GM21619 (cell line): ENCODE measurements around the gene FITM2.

ENCODE experiments used
- ATAC-seq: cut with Tn5 transposase; IDR thresholded peaks from one replicate; pipeline ENCODE4 v1.9.1; 2021; ENCODE audit not compliant: unreplicated experiment

Gene FITM2

DNA sequence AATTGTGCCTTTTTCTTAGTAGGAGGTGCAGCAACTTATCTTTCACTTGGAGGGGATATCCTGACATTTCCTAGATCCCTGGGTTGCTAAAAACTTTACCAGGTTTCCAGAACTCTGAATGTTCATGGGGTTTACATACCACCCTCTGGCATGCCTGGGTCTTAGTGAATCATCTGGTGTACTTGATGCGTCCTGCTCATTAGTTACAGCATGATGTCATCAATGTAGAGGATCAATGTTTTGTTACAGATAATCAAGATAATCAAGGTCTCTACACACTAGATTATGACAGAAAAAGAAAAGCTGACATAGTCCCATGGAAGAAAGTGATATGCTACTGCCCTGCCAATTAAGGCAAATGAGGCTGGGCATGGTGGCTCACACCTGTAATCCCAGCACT lies 27.0 kb downstream of the FITM2 start:
- no peak for ATAC-seq

DNA sequence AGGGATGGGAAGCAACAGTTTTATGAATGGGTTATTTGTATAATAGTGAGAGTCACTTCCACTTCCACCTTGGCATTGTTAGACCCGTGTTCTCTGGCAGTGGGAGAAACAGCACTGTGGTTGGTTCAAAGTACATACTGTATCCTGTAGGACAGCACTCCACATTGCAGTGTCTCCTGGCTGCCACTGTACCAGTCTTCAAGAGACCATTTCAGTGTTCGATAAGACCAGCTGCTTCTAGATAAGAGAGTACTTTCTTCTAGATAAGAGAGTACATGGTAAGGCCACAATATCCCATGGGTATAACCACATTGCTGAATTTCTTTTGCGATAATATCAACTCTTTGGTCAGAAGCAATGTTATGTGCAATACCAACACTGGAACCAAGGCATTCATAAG lies 28.8 kb downstream of the FITM2 start:
- ATAC-seq: no peak

DNA sequence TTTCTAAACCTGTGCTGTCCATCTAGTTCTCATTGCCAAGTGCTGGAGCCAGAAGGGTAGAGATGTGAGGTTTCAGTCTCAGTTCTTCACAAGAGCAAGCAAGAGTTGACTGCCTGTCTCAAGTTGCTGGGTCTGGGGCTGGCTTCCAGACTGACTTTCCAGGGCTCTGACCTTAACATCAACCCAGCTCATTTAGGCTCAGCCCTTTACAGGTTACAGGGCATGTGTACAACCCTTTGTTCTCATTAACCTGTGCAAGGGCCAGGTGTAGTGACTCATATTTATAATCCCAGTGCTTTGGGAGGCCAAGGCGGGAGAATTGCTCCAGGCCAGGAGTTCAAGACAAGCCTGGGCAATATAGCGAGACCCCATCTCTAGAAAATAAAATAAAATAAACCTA lies 30.6 kb downstream of the FITM2 start:
- no peak for ATAC-seq

DNA sequence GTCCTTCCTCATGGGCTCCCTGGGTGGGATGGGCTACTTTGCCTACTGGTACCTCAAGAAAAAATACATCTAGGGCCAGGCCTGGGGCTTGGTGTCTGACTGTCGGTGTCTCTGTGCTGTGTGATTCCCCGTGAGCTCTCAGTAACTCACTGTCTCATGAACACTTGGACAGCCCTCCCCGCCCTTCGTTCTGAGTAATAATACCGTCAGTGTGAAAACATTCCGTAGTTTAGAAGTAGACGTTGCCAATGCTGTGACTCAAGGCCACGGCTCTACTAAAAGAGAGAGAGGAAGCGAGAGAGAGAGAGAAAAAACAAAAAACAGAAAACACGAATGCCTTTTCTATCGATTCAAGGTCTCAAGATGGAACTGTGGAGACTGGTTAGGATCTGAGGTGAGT lies 31.8 kb downstream of the FITM2 start:
- no peak for ATAC-seq

DNA sequence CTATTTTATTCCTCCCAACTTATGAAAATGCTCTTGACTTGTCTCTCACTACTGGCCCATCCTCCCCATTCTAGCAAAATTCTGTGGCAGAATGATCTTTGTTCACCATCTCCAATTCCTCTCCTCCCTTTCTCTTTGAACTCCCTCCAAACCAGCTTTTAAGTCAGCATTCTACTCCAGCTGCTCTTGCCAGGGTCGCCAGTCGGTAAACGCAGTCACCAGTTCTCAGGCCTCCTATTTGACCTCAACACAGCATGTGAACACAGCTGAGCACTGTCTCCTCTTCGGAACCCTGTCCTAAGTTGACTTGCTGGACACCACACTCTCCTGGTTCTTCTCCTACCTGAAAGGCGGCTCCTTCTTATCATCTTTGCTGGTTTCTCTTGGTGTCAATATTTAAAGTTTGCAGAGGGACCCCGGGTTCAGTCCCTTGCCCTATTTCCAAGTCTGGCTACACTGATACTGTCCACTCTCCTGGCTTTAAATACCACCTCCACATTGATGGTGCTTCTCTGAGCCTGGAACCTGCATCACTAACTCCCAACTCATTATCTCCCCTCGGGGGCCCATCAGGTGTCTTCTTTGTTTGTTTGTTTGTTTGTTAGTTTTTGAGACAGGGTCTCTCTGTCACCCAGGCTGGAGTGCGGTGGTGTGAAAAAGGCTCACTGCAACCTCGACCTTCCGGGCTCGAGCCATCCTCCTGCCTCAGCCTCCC lies 36.5 kb downstream of the FITM2 start:
- no peak for ATAC-seq

DNA sequence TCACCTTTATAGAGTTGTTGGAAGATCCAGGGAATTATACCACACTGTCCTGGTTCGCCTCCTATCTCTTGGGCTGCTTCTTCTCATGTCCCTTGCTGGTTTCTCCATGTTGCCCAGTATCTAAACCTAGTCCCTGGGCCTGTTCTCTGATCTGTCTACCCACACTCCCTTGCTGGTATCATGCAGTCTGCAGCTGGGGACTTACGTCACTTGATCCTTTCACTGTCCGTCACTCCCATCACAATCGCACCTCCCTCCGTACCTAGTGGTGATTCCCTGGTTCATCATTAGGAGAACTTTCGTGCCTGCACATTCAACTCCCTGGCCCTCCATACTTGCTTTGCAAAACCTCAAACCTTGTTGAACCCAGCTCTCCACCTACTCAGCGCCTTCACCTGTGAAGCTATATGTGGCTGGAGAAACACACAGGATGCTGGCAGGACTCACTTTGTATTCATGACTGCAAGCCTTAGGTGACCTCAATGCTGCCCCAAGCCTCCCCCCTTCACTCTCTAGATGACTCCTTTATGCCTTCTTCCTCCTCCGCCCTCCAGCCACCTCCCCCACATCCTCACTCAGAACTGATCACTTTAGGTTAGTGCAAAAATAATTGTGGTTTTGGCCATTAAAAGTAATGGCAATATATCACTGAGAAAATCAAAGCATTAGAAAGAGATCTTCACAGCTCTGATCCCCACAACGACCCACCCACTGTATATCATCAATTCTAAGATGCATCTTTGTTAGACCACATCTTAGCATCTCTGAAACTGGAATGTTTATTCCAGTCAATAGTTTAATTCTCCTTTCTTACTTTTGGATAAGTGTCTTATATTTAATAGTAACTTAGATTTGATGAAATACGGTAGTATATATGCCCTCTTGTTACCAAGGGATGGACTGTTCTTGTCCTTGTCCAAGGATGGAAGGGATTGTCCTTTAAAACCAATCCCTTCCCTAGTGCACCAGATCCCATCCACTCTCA lies 37.5 kb downstream of the FITM2 start:
- ATAC-seq: no peak

DNA sequence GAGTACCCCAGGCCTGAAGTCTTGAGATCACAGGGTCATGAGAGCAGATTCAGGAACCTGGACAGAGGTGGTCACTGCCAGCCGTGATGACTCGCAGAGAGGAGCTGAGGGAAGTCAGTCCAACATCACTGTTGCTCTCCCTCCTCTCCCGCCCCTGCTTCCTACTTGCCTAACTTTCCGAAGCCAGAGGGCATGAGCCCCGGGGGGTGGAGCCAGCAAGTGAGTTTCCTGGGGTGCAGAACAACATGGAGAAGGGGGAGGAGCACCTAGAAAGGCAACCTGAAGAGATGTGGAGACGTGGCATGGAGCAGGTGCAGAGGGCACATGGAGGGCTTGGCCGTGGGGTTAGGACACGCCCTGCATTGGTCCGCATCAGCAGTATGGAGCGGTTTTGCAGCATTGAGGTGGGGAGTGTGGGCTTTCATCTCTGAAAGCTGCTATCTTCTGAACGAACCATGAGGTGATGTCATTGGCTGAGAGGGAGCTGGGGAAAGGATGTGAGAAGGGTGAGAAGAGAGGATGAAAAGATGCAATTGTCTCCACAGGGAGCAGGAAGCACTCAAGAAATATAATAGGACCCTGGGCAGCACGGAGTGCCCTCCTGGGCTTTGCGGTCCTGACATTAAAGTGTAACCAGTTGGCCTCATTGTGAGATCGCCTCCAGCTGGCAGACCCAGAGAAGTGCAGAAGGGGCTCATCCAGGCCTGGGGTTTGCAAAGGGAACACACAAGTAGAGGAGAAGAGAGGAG lies 38.9 kb downstream of the FITM2 start:
- ATAC-seq: no peak

DNA sequence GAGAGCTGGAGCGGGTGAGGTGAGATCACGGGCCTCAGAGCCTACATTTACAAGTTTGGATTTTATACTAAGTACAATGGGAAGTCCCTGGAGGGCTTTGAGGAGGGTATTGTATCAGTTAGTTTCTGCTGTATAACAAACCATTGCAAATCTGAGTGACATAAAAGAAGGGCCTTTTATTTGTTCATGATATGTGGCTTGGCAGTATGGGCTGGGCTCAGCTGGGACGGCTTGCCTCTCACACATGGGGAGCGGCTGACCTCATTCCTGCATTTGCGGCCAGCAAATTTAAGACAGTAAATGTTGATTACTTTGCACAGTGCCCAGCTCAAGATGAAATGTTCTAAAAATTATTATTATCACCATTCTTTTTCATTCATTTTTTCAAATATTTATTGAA lies 42.2 kb downstream of the FITM2 start:
- ATAC-seq: no peak

DNA sequence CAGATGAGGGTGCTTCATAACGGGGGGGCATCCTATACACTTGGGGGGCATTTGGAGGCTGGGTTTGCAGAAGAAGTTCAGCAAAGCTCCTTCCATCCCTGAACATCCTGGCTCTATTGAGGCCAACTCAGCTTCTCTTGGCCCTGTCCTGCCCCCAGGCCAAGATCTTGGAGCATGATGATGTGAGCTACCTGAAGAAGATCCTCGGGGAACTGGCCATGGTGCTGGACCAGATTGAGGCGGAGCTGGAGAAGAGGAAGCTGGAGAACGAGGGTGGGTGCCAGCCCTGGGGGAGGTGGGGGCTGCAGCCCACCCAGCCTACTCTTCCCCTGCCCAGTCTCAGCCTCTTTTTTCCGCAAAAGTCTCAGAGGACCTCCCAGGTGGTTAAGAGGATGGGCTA lies 46.7 kb downstream of the FITM2 start:
- ATAC-seq: no peak

DNA sequence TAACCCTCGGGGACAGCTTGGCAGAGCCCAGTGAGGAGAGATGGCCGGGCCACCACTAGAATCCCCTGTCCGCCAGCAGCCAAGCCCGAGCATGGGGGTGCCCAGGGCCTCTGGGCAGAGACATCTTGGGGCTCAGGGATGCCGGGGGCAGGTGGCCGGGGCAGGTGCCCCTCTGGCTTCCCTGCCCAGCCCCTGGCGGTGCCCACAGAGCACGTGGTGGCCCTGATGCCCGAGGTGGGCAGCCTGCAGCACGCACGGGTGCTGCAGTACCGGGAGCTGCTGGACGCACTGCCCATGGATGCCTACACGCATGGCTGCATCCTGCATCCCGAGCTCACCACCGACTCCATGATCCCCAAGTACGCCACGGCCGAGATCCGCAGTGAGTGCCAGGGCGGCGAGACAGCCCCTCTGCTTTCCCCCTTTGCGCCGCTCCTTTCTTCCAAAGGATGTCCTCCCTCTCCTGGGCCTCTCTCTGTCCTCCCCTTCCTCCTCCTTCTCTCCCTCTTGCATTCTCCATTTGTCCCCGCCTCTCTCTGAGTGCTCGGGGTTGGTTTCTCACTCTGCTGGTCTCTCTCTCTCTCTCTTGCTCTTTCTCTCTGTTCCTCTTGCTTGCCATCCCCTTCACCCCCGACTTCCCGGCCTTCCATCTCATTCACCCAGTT lies 52.6 kb downstream of the FITM2 start:
- no peak for ATAC-seq

DNA sequence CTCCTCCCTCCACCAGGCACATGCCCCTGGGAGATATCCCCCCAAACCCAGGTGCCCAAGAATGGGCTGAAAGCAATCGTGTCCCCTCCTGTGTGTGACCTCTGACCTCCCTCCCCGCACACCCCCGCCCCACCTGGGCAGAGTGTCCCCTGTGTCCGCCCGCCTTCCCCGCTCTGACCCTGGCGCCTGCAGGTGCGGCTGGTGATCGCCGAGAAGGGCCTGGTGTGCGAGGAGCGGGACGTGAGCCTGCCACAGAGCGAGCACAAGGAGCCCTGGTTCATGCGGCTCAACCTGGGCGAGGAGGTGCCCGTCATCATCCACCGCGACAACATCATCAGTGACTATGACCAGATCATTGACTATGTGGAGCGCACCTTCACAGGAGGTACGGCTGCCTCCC lies 54.0 kb downstream of the FITM2 start:
- no peak for ATAC-seq

DNA sequence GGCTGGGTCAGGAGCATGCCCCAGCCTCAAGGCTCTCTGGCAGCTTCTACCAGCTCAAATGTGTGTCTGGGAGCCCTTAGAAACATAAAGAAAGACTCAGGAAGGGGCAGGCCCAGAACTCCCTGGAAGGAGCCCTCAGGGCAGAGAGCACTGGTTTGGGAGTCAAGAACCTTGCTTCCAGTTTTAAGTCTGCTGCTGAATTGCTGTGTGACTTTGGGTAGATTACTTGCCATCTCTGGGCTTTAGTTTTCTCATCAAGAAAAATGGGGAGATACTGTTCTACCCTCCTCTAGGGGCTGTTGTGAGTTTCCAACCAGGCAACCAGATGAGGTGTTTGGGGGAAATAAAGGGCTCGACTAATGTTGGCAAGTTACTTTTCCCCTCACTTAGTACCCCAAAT lies 55.1 kb downstream of the FITM2 start:
- ATAC-seq: no peak

DNA sequence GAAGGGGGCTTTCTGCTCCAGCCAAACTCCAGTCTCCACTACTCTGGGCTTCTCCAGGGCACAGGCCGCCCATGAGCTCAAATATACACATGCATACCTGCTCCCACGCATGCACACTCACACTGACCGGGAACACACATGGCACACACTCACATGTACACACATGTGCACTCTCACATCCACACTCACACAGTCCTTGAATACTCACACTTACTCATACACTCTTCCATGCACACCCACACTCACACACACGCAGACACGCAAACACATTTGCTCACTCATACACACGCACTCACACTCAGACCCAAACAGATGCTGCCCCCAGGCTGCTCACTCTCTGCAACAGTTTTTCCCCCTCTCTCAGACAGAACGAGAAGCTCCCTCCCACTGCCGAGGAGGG lies 56.9 kb downstream of the FITM2 start:
- no peak for ATAC-seq

DNA sequence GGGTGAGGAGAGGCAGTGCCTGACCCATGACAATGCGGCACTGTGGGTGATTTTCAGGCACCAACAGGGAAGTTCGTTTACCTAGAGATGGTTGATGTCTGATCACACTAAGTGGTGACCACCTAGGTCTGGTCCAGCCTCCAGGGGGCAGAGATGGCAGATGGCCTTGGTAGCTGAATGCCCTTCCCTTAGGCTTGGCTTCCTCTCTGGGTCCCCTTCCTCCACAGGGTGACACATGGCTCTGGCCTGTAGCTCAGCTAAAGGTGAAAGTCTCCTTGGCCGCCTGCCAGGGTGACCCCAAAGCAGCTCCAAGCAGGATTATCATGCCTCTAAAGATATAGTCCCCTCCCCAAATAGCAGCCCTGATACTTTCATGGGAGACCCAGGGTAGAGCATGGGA lies 57.5 kb downstream of the FITM2 start:
- no peak for ATAC-seq
